HG02623 (cell line): ENCODE data around the gene CRABP2.

Source experiments
- ATAC-seq: cut with Tn5 transposase; IDR thresholded peaks from one replicate; pipeline ENCODE4 v1.9.1; 2021; ENCODE audit warnings: moderate library complexity; ENCODE audit not compliant: unreplicated experiment

The CRABP2 gene

GRCh38 chr1:156656806-156657740 lies 48.3 kb downstream of the CRABP2 start:
- no peak for ATAC-seq

GRCh38 chr1:156655904-156656516 lies 49.4 kb downstream of the CRABP2 start:
- no peak for ATAC-seq

GRCh38 chr1:156655151-156655903 lies 50.1 kb downstream of the CRABP2 start:
- ATAC-seq: no peak

- ATAC-seq: no peak
Observed at GRCh38 chr1:156654700-156655099, 50.7 kb downstream of the CRABP2 start.

GRCh38 chr1:156652992-156653355 lies 52.4 kb downstream of the CRABP2 start:
- no peak for ATAC-seq

GRCh38 chr1:156652131-156652991 lies 53.0 kb downstream of the CRABP2 start:
- ATAC-seq: no peak
